GM23338 (cell line): ENCODE measurements around the gene DFFB. TPM values are rescaled to one million over a fixed set of nuclear protein-coding genes. Genes with fewer than 3 reads are reported as not detected.

Source experiments
- ATAC-seq: fragments of 200-7000 bp; cut with Tn5 transposase; 3 replicates; pipeline ENCODE4 v1.9.1; 2020
- DNase-seq: peaks from one replicate; pipeline ENCODE4 v3.0.0-alpha.2; 2015; ENCODE audit warnings: low spot score
- H2AFZ ChIP-seq: fragments of 200-600 bp; sonication (generic); 2 replicates; pipeline ENCODE4 v1.8.0; 2016; ENCODE audit warnings: antibody characterized with exemption, mild to moderate bottlenecking, moderate library complexity
- H3F3A ChIP-seq: fragments of 200-600 bp; sonication (generic); replicated peaks from 2 replicates; pipeline ENCODE4 v1.8.0; 2017; ENCODE audit warnings: antibody characterized with exemption, mixed run types, low read depth
- H3K27ac ChIP-seq: fragments of 200-600 bp; sonication (generic); 2 replicates; pipeline ENCODE4 v1.6.1; 2016; ENCODE audit warnings: low read depth
- H3K27me3 ChIP-seq: fragments of 200-600 bp; sonication (generic); 2 replicates; pipeline ENCODE4 v1.8.0; 2016; ENCODE audit warnings: mild to moderate bottlenecking, mixed run types, moderate library complexity; ENCODE audit not compliant: insufficient read depth
- H3K36me3 ChIP-seq: fragments of 200-600 bp; sonication (generic); 2 replicates; pipeline ENCODE4 v1.8.0; 2016; ENCODE audit warnings: mild to moderate bottlenecking; ENCODE audit not compliant: insufficient read depth
- H3K4me1 ChIP-seq: fragments of 200-600 bp; sonication (generic); 2 replicates; pipeline ENCODE4 v1.8.0; 2016; ENCODE audit warnings: mild to moderate bottlenecking, moderate library complexity; ENCODE audit not compliant: insufficient read depth
- H3K4me2 ChIP-seq: fragments of 200-600 bp; sonication (generic); 2 replicates; pipeline ENCODE4 v1.7.1; 2017; ENCODE audit warnings: mixed run types
- H3K4me3 ChIP-seq: fragments of 200-600 bp; sonication (generic); 2 replicates; pipeline ENCODE4 v1.6.1; 2016; ENCODE audit warnings: mixed run types
- H3K79me2 ChIP-seq: fragments of 200-600 bp; sonication (generic); replicated peaks from 2 replicates; pipeline ENCODE4 v1.8.0; 2017; ENCODE audit warnings: mild to moderate bottlenecking; ENCODE audit not compliant: insufficient read depth
- H3K9me2 ChIP-seq: fragments of 200-600 bp; sonication (generic); 2 replicates; pipeline ENCODE4 v1.8.0; 2017; ENCODE audit not compliant: insufficient read depth
- H4K20me1 ChIP-seq: fragments of 200-600 bp; sonication (generic); replicated peaks from 2 replicates; pipeline ENCODE4 v1.8.0; 2017; ENCODE audit warnings: mild to moderate bottlenecking; ENCODE audit not compliant: insufficient read depth
- H3K27ac Mint-ChIP-seq: 2 replicates; pipeline ENCODE4 v1.8.0; 2020; ENCODE audit warnings: inconsistent platforms, mild to moderate bottlenecking, moderate library complexity, mixed read lengths
- H3K27me3 Mint-ChIP-seq: 3 replicates; pipeline ENCODE4 v1.8.0; 2022; ENCODE audit warnings: low read depth, mild to moderate bottlenecking, moderate library complexity, mixed read lengths, inconsistent platforms; ENCODE audit not compliant: insufficient read depth, poor library complexity
- H3K36me3 Mint-ChIP-seq: 3 replicates; pipeline ENCODE4 v1.8.0; 2021; ENCODE audit warnings: low read depth, mild to moderate bottlenecking, inconsistent platforms, moderate library complexity, mixed read lengths
- H3K4me1 Mint-ChIP-seq: 3 replicates; pipeline ENCODE4 v1.8.0; 2020; ENCODE audit warnings: mild to moderate bottlenecking, inconsistent platforms, mixed read lengths
- H3K4me3 Mint-ChIP-seq: 3 replicates; pipeline ENCODE4 v1.8.0; 2021; ENCODE audit warnings: moderate library complexity, mild to moderate bottlenecking, inconsistent platforms, mixed read lengths
- H3K9me3 Mint-ChIP-seq: 3 replicates; pipeline ENCODE4 v1.8.0; 2020; ENCODE audit warnings: moderate library complexity, mild to moderate bottlenecking, inconsistent platforms, mixed read lengths
- CREB1 ChIP-seq: fragments of 250-450 bp; sonication (Bioruptor Pico); IDR thresholded peaks from 2 replicates; pipeline ENCODE4 v1.5.0; 2020; ENCODE audit warnings: low read depth, mild to moderate bottlenecking, moderate library complexity
- JUNB ChIP-seq: IDR thresholded peaks from one replicate; pipeline ENCODE4 v1.6.1; 2016; ENCODE audit warnings: antibody characterized with exemption; ENCODE audit not compliant: unreplicated experiment
- NANOG ChIP-seq: IDR thresholded peaks from 2 replicates; pipeline ENCODE4 v1.6.1; 2016; ENCODE audit warnings: antibody characterized with exemption, borderline replicate concordance
- STAT1 ChIP-seq: IDR thresholded peaks from one replicate; pipeline ENCODE4 v1.6.1; 2016; ENCODE audit warnings: antibody characterized with exemption; ENCODE audit not compliant: unreplicated experiment
- ZNF462 ChIP-seq: fragments of 250-450 bp; sonication (Bioruptor Pico); IDR thresholded peaks from 2 replicates; pipeline ENCODE4 v1.5.0; 2020; ENCODE audit warnings: mild to moderate bottlenecking, moderate library complexity
- polyA plus RNA-seq: library from polyadenylated mRNA; unstranded; fragments of >200 nt; fragmentation: Nextera tagmentation; extraction: Ambion mirVana; gene quantifications from 2 replicates; pipeline ENCODE4 v1.2.1, GENCODE V29; 2016
- total RNA-seq: library from RNA; depleted of rRNA; stranded (reverse); fragments of >200 nt; shearing (Covaris generic); gene quantifications from 2 replicates; pipeline ENCODE4 v1.2.3, GENCODE V29; 2014
- TF ChIP-seq, protein P1 (sequence below): IDR thresholded peaks from 2 replicates; pipeline ENCODE4 v1.6.1; 2016; ENCODE audit warnings: antibody characterized with exemption

The DFFB gene
- total and polyA plus RNA-seq, 2 experiments from 2014 or later, result 6.5 to 18.1 TPM

DNA sequence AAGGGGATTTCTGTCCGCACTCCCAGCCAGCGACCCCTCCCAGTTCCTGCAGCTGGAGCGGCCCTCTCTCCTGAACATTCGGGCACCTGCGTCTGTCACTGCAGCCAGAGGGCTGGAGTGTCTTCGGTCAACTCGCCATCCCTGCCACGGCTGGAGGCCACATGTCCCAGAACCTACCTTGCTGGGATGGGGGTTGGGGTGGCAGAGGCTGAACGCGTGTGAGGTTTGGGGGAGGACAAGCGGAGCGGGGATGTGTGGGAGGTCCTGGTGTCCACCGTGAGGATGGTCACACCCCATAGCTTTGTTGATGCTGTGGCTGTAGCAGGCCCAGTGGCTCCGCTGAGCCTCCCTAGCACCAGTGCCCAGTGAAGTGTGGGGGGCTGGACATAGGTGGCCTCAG is 57.6 kb downstream of the DFFB start (continued):
- TF ChIP-seq ZNF462 (no peak), CREB1 (no peak), NANOG (no peak)
- TF ChIP-seq, protein P1, sequence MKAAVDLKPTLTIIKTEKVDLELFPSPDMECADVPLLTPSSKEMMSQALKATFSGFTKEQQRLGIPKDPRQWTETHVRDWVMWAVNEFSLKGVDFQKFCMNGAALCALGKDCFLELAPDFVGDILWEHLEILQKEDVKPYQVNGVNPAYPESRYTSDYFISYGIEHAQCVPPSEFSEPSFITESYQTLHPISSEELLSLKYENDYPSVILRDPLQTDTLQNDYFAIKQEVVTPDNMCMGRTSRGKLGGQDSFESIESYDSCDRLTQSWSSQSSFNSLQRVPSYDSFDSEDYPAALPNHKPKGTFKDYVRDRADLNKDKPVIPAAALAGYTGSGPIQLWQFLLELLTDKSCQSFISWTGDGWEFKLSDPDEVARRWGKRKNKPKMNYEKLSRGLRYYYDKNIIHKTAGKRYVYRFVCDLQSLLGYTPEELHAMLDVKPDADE, result no peak

DNA sequence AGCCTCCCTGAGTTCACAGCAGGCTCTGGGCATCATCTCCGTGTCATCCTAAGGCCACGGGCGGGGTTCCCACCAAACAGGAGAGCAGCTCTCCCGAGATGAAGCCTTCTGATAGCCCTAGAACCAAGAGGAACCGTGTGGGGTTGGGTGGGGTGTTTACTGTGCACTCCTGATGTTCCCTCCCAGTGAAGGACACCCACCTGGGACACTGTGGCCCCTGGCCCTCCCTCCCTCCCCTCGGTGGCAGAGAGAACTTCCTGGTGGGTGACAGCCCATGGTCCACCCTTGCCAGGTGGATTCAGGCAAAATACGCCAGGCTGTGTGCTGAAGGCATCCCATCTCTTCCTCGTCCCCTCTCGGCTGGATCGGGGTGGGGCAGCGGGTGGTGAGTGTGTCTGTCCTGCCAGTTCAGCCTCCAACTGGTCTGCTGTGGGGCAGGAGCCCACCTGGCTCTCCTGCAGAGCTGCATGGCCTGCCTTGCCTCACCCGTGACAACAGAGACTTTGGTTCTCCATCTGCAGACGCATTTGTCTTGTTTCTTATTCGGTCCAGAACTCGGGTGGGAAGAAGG is 58.4 kb downstream of the DFFB start:
- DNase-seq, result no peak
- H3K9me3 Mint-ChIP-seq, result peaks cover 21% of the 10 kb centered on the region
- no peak for ATAC-seq
- no peak overlapping the region for H3K4me3 ChIP-seq
- H3K4me1 Mint-ChIP-seq, result peaks cover 9% of the 10 kb centered on the region; the same call in 2 of the 3 replicates
- peaks cover 1% of the 10 kb centered on the region for H3K27me3 Mint-ChIP-seq
- H3K4me3 Mint-ChIP-seq, result no peak overlapping the region
- H3F3A ChIP-seq, result no peaks in the 10 kb centered on the region
- no peaks in the 10 kb centered on the region for H4K20me1 ChIP-seq
- no peak overlapping the region for H3K27ac Mint-ChIP-seq
- no peaks in the 10 kb centered on the region for H3K27me3 ChIP-seq
- no peaks in the 10 kb centered on the region for H3K36me3 ChIP-seq
- H3K36me3 Mint-ChIP-seq, result peaks cover 3% of the 10 kb centered on the region; the same call in 2 of the 3 replicates
- H3K27ac ChIP-seq, result no peak overlapping the region
- no peaks in the 10 kb centered on the region for H3K4me1 ChIP-seq
- no peaks in the 10 kb centered on the region for H3K9me2 ChIP-seq
- no peak overlapping the region for H3K4me2 ChIP-seq
- H2AFZ ChIP-seq, result no peak overlapping the region
- no peaks in the 10 kb centered on the region for H3K79me2 ChIP-seq
- TF ChIP-seq JUNB (no peak), ZNF462 (no peak), STAT1 (no peak), NANOG (no peak)
- TF ChIP-seq, protein P1, result no peak
